Coronary artery (tissue), 2 donors: ENCODE data around the gene KLHL36.

ENCODE experiments used
- DNase-seq: peaks from one replicate; pipeline ENCODE4 v3.0.0-alpha.2; 2017; ENCODE audit warnings: low spot score
- H3K27ac ChIP-seq, 2 donors: fragments of 200-600 bp; sonication (generic); one replicate each; pipeline ENCODE4 v1.5.1; 2016 to 2019
- H3K4me3 ChIP-seq: fragments of 200-600 bp; sonication (generic); 2 replicates; pipeline ENCODE4 v1.5.1; 2016; ENCODE audit warnings: mild to moderate bottlenecking, moderate library complexity
- CTCF ChIP-seq: fragments of 200-600 bp; sonication (generic); IDR thresholded peaks from one replicate; pipeline ENCODE4 v1.5.1; 2019; ENCODE audit warnings: antibody characterized with exemption

Gene KLHL36

DNA sequence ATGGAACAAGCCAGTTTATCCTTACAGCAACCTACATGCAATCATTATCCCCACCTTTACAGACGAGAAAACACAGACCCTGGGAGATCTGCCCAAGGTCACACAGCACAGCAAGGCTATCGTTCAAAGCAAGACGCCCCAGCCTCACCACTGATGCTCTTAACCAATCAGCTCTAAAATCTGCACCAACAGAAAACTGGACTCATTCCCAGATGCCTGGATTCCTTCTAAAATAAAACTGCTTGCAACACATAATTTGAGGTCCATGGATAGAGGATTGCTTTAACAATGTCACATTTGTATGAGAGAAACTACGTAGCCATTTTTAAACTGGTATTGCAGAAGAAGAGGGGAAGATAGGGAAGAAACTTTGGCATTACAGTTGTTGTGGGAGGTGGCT is 37.3 kb upstream of the KLHL36 start:
- TF ChIP-seq CTCF = no peak
- no peak overlapping the region for H3K4me3 ChIP-seq
- H3K27ac ChIP-seq = no peak overlapping the region
- no peak for DNase-seq

- DNase-seq = no peak
- TF ChIP-seq CTCF = no peak
- H3K4me3 ChIP-seq = no peak overlapping the region
- no peak overlapping the region for H3K27ac ChIP-seq
Measured at GRCh38 chr16:84612686-84613085, 35.6 kb upstream of the KLHL36 start.

DNA sequence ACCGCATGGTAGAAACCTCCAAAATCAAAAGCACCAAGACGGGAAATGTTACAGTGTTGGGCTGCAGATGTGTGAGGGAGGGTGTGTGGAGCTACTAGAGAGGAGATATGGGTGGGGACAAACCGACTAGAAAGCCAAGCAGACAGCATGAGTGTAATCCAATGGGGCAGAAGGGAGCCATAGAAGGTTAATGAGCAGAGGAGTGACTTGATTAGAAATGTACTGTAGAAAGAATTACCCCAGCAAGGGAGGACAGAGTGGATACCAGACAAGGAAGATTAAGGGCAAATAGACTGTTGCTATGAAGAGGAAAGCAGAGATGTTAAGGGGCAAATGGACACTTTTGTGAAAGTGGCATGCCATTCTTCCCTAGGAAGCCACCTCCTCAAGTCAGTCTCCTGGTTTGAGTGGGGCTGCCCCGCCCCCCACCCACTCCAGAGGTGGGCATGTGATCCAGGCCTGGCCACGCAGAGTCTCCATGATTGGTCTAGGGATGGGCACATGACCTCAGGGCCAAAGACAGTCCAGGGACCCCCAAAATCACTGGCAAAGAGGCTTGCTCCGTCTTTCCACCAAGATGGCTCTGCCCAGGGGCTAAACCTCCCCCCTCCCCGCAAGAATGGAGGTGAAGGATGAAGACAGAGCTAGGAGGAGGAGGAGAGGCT is 34.8 kb upstream of the KLHL36 start:
- Histone ChIP-seq H3K4me3 (no peak overlapping the region), H3K27ac (no peak overlapping the region)
- no peak for TF ChIP-seq CTCF
- DNase-seq = no peak

DNA sequence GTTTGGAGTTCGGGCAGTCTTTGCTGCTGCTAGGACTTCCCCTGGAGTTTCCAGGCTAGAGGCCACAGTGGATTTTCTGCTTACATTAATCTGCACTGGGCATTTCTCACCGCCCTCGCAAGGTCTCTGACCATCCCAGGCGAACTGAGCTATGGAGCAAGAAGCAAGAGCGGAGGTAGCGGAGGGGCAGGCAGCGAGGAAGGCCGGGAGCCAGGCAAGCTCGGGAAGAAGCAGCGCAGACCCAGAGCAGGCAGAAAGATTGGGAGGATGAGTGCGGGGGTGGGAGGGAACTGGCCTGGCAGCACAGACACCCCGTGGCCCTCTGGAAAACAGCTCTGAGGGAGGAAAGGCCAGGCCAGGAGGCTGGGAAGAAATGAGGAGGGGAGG is 34.2 kb upstream of the KLHL36 start:
- no peak overlapping the region for H3K4me3 ChIP-seq
- TF ChIP-seq CTCF = no peak
- no peak for DNase-seq
- no peak overlapping the region for H3K27ac ChIP-seq

GRCh38 chr16:84614623-84614967 is 33.7 kb upstream of the KLHL36 start:
- no peak for TF ChIP-seq CTCF
- no peak overlapping the region for H3K4me3 ChIP-seq
- no peak overlapping the region for H3K27ac ChIP-seq
- DNase-seq = no peak

DNA sequence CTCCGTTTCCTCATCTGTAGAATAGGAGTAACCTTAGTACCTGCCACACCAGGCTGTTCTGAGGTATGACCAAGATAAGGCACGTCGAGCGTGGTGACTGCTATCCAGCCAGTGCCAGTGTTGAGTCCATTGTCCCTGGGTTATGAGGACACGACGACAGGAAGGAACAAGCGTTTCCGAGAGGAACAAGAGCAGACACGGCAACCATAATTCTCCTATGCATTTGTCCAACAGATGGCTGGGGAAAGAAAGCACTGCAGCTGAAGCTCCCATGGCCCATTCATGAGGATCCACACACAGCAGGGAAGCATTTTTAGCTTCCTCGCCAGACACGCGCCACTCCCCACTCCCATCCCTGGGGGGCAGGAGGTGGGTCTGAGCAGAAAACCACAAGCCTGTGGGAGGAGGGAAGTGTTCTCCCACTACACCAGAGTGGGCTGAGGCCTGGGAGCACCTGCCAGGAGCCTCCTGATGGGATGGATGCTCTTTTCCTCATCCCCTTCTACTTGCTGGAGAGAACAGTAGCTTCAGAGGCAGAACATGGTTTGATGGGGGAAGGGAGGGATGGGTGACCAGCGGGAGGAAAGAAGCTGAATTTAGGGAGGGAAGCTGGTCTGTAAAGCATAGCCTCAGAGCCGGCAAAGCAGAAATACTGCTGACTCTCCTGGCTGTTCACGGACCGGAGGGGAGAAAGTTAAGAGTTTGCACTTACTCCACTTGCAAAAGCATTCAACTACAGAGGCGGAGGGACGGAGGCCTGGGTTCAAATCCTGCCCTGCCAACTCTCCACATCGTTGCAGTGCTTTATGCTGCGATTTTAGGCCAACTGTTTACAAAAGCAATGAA is 33.1 kb upstream of the KLHL36 start:
- Histone ChIP-seq H3K27ac (no peak overlapping the region), H3K4me3 (peak overlapping the region; percentile 88)
- TF ChIP-seq CTCF = no peak
- DNase-seq = no peak

DNA sequence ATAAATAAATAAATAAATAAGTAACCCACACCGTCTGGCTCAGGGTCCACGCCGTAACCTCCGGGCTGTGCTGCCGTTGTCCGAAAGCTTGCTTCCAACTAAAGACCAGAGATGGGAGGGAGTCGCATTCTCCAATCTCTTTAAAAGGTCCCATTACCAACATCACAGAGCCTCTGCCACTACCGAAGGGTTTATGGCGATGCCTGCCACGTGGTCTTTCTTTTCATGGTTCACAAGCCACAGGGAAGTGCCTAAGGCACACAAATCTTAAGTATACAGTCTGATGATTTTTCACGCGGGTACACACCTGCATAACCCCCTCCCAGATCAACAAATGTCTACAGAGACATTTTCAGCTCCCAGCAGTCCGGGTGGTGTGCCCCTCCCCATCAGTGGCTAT is 31.8 kb upstream of the KLHL36 start:
- DNase-seq = no peak

More for the DNA sequence above, 31.8 kb upstream of the KLHL36 start:
- no peak for TF ChIP-seq CTCF
- Histone ChIP-seq H3K4me3 (peak overlapping the region; percentile 88), H3K27ac (no peak overlapping the region)
